ENCODE results near the gene PLCB4.

DNA sequence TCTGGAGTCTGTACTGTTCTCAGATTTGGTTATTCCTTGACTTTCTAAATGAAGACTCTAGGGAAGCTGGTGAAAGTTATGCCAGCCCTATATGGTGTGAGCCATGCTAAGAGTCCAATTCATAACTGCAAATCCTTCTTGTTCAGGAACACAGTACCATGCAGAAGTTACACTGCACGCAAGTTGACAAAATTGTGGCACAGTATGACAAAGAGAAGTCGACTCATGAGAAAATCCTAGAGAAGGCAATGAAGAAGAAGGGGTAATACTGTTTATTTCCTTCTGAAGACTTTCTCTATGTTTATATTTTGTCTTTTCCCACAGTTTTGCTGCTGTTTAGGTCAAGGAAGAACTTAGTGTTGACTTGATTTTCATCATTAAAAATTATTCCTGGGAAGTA, 384.3 kb downstream of the PLCB4 start:
- TF ChIP-seq, protein P1, sequence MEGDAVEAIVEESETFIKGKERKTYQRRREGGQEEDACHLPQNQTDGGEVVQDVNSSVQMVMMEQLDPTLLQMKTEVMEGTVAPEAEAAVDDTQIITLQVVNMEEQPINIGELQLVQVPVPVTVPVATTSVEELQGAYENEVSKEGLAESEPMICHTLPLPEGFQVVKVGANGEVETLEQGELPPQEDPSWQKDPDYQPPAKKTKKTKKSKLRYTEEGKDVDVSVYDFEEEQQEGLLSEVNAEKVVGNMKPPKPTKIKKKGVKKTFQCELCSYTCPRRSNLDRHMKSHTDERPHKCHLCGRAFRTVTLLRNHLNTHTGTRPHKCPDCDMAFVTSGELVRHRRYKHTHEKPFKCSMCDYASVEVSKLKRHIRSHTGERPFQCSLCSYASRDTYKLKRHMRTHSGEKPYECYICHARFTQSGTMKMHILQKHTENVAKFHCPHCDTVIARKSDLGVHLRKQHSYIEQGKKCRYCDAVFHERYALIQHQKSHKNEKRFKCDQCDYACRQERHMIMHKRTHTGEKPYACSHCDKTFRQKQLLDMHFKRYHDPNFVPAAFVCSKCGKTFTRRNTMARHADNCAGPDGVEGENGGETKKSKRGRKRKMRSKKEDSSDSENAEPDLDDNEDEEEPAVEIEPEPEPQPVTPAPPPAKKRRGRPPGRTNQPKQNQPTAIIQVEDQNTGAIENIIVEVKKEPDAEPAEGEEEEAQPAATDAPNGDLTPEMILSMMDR (IDR thresholded peaks at IDR 0.05), result no peak
- TF ChIP-seq POLR2A (IDR thresholded peaks at IDR 0.05), result no peak

Measured in lower leg skin (tissue), 3 donors.